HG03469 (cell line): ENCODE results near the gene UGDH.

Source experiments
- ATAC-seq: cut with Tn5 transposase; IDR thresholded peaks from one replicate; pipeline ENCODE4 v1.9.1; 2021; ENCODE audit warnings: mild to moderate bottlenecking, moderate library complexity, moderate number of reproducible peaks; ENCODE audit not compliant: unreplicated experiment

The UGDH gene

GRCh38 chr4:39456946-39457763 is 70.1 kb downstream of the UGDH start:
- ATAC-seq: no peak

GRCh38 chr4:39455486-39455885 is 71.8 kb downstream of the UGDH start:
- no peak for ATAC-seq

- ATAC-seq: no peak
Observed at GRCh38 chr4:39453738-39454137, 73.5 kb downstream of the UGDH start.

DNA sequence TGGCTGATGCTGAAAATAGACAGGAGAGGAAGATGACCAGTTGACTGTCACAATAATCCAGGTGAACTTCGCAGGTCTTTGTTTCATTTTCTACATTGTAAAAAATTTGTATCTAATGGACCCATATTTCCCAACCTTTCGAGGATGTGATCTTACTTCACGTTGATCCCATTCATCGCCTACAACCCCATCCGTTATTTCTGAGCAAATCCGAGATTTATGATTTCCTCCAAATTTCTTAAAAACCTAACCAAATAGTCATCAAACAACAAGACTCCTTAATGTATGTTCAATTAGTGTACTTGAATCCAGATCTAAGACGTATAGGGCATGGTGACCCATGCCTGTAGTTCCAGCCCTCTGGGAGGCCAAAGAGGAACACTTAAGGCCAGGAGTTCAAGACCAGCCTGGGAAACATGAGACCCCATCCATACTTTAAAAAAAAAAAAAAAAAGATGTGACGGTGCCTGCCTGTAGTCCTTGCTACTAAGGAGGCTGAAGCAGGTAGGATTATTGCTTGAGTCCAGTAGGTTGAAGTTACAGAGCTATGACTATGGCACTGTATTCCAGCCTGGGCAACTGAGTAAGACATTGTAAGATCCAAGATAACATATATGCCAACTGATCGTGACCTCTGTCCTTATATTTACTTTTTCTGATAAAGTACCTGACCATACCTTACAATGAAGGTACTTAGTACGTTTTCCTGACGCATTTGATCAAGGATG is 74.2 kb downstream of the UGDH start:
- ATAC-seq: no peak

- no peak for ATAC-seq
Observed at GRCh38 chr4:39452153-39452859, 74.9 kb downstream of the UGDH start.

GRCh38 chr4:39451423-39452023 is 75.7 kb downstream of the UGDH start:
- no peak for ATAC-seq

- ATAC-seq: no peak
Observed at GRCh38 chr4:39450618-39451017, 76.6 kb downstream of the UGDH start.
